ENCODE measurements around the gene TMPRSS11F.

GRCh38 chr4:68145261-68145660 lies 15.6 kb upstream of the TMPRSS11F start:
- no peak for TF ChIP-seq CTCF (IDR thresholded peaks at IDR 0.05; ENCODE audit: poor library complexity, severe bottlenecking)
- no peak for TF ChIP-seq SMC3 (conservative IDR thresholded peaks at IDR 0.05; ENCODE audit: poor library complexity)
- no peak for TF ChIP-seq POLR2AphosphoS5 (IDR thresholded peaks at IDR 0.05)
- no peak for TF ChIP-seq EP300 (conservative IDR thresholded peaks at IDR 0.05; ENCODE audit: poor library complexity, severe bottlenecking)
- TF ChIP-seq MXI1 (conservative IDR thresholded peaks at IDR 0.05; ENCODE audit: poor library complexity, severe bottlenecking), result no peak
- no peak for TF ChIP-seq EZH2 (IDR thresholded peaks at IDR 0.05; ENCODE audit: borderline replicate concordance, insufficient read depth, low read length, poor library complexity, severe bottlenecking)
- no peak for TF ChIP-seq TAF1 (IDR thresholded peaks at IDR 0.05; ENCODE audit: low read depth)

All from neural cell (in vitro differentiated cells).